HG02852 (cell line): ENCODE results near the gene MAJIN.
"Not testable (repeated sequence)": the region's sequence is repeated elsewhere in the genome, so short reads cannot be mapped to it uniquely, and the experiment has no call there.

Source experiments
- ATAC-seq: cut with Tn5 transposase; IDR thresholded peaks from one replicate; pipeline ENCODE4 v1.9.1; 2021; ENCODE audit warnings: mild to moderate bottlenecking, moderate library complexity; ENCODE audit not compliant: unreplicated experiment

MAJIN gene

GRCh38 chr11:64990222-64990923 is 18.5 kb upstream of the MAJIN start:
- no peak for ATAC-seq

DNA sequence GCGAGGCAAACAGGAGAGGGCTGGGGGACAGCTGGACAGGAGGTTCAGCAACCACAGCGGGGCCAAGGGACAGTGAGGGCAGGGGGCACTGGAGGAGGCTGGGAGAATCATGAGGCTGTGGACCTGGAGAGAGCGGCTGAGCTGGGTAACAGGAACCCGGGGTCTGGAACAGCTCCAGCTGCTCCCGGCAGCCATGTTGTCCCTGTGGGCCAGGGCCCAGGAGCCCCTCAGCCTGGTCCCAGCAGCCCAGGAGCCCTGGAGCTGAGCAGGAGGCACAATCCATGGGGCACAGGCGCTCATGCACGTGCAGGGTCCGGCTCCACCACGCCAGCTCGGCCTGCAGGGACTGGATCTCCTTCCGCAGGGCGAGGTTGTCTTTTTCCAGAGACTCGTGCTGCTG is 17.5 kb upstream of the MAJIN start:
- ATAC-seq: no peak

DNA sequence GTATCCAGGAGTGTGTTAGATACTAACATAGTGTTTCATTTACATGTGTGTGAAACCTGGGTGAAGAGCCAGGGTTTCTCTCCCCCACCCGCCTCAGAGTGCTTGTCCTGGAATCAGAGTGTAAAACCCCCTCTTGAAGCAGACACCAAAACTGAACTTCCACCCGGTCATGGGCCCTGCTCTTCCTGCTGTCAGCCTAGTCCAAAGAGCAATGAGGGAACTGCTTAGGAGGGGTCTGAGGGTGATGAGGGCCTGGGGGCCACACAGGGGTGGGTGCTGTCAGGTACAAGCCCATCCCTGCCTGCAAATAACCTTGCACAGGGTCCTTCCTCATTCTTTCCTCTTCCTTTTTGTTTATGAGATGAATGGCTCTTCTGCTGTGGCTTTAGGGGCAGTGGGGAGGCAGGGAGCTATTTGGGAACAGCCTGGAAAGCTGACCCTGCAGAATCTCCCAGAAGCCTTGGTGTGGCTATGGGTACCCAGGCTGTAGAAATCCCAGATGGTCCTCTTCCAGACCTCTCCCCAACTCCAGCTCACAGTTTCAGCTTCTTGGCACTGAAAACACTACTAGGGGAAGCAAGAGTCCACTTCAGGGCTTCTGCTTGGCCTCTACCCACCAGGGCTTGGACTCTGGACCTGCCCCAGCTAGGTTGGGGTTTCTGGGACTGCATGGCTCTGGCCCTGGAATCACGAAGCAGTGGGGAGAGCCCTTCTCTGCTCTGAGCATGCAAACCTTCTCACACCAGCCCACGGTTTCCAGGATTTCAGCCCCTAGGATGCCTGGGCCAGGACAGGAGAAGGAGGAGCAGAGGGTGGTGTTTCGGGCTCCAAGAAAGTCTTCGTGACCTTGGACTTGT is 16.3 kb upstream of the MAJIN start:
- ATAC-seq: no peak

DNA sequence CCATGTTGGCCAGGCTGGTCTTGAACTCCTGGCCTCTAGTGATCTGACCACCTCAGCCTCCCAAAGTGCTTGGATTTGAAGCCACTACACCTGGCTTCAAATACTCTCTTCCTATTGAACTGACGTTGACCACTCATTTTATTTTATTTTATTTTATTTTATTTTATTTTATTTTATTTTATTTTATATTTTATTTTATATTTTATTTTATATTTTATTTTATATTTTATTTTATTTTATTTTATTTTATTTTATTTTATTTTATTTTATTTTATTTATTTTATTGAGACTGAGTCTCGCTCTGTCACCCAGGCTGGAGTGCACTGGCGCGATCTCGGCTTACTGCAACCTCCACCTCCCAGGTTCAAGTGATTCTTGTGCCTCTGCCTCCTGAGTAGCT is 11.4 kb upstream of the MAJIN start:
- not testable (repeated sequence) for ATAC-seq

GRCh38 chr11:64976651-64977050 is 4.7 kb upstream of the MAJIN start:
- no peak for ATAC-seq

DNA sequence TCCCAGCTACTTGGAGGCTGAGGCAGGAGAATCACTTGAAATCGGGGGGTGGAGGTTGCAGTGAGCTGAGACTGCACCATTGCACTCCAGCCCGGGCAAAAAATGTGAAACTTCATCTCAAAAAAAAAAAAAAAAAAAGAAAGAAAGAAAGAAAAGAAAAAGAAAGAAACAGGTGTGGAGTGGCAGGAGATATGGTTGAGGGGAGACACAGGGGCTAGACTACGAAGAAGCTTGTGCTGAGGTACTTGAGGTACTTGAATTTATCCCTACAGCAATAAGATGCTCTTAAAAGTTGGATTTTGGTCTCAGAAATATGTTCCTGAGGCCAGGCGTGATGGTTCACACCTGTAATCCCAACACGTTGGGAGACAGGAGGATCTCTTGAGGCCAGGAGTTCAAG is 2.2 kb upstream of the MAJIN start:
- ATAC-seq: no peak

- no peak for ATAC-seq
Measured at GRCh38 chr11:64970731-64971151, 1.2 kb downstream of the MAJIN start.

DNA sequence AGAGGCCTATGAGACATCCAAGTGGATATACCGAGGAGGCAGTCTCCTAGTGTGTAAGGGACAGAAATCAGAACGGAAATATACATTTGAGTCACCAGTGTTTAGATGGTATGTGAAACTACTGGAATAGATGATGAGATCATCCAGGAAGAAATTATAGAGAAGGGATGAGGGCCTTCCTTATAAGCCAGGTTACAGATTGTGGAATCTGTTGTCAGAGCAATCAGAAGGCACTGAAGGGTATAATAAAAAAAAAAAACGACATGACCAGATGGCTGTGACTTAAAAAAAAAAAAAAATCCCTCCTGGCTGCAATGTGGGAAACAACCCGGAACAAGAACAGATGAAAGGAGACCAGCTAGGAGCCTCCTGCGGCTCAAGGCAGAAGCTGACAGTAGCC is 2.7 kb downstream of the MAJIN start:
- no peak for ATAC-seq

- no peak for ATAC-seq
Measured at GRCh38 chr11:64967375-64967774, 4.5 kb downstream of the MAJIN start.

GRCh38 chr11:64963072-64963631 is 8.8 kb downstream of the MAJIN start:
- ATAC-seq: no peak

GRCh38 chr11:64960719-64961118 is 11.2 kb downstream of the MAJIN start:
- ATAC-seq: no peak

DNA sequence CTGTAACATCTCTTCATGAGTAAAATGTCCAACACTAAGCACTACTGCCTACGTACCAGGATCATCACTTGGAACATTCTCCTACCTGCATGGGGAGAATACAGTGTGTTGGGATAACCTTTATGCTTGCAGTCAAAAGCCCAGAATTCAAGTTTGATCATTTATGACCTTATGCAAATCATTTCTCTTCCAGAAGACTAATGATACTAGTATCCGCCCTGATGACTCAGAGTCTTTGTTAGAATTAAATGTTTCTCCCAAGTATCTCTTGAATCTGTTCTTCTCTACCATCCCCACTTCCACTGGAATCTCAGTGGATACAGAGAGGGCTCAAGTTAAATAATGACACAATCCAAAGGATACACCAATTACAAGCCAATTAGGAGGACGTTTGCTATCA is 12.4 kb downstream of the MAJIN start:
- ATAC-seq: no peak

DNA sequence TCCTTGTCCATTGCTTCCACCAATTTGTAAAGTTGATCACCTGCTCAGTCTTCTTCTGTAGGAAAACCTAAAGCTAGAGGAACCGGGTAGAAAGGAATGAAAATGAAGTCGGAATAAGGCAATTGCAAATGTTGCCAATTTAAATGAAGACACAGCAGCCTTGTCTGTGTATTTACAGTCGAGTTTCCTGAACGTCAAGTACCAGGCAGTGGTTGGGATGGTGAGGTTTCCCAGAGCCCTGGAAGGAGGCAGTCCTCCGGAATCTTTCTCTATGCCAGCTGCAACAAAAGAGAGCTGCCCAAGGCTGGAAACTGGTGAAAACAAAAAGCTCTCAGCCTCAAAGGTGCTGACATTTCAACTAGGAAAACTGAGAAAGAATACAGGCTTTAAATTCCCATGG is 17.7 kb downstream of the MAJIN start:
- ATAC-seq: no peak

DNA sequence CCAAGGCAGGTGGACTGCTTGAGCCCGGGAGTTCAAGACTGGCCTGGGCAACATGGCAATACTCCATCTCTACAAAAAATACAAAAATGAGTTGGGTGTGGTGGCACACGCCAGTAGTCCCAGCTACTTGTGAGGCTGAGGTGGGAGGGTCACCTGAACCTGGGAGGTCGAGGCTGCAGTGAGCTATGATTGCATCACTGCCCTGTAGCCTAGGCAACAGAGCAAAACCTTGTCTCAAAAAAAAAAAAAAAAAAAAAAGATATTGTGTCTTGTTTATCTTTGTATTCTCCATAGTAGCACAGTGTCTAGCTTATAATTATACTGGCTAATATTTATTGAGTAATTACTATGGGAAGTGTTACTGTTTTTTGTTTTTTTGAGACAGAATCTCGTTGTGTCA is 20.4 kb downstream of the MAJIN start:
- ATAC-seq: no peak

DNA sequence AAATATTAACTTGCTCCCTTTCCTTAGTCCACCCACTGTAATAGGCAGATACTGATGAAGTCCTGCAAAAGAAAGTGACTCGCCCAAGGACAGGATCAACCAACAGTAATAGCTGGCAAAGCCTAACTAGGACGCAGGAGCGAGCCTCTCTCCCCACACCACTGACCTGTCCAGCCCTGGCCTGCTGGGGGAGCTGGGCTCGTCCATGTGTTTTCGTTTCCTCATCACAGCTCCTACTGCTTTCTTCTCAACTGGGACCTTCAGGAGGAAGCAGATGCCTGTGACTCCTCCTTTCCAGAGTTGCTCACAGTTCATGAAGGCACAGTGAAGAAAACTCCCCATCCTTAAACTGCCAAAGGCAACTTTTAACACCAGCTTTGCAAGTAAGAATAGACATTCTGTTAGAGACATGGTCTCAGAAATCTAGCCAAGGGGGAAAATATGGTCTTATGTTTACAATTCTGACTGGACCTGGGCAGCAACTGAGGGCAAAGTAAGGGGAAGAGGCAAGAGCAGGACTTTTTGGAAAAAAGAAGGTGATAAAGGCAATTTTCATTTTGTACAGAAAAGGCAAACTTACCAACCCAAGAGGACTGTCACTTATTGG is 24.6 kb downstream of the MAJIN start:
- ATAC-seq: no peak

GRCh38 chr11:64936539-64936938 is 35.4 kb downstream of the MAJIN start:
- no peak for ATAC-seq

DNA sequence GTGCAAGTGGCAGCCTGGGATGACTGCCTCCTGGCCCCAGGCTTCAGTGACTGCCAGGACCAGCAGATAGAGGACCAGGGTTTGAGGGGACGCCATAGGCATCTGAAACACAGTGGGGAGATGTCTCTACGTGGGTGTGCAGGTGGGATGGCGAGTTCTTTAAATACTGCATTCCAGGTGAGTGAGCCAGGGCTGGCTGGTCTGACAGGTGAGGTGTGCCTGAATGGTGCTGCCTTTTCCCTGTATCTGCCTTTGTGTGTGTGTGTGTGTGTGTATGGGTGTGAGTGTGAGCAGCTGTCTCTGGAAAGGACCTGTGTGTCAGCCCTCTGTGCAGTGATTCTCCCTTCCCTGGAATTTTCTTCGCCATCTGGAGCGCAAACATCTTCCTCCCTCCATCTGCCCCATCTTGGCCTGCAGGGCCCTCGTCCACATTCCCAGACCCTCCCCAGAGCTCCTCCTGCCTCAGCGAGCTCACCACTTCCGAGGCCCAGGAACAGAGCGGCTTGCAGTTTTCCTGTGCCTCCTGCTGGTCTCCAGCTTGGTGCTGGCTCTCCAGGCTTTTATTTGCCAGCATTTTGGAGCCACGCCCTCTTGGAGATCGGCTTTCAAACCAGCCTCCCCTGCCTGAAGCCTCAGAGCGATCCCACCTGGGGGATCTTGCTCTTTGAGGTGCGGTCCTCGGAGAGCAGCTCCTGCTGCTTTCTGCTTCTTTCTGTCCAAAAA is 36.4 kb downstream of the MAJIN start, which contains the start of gene GPHA2:
Gene GPHA2, minus strand, starts transcription at position 535 of the 723 bp plus-strand sequence. Its CDS starts 433 bp downstream, at position 102.
- ATAC-seq: no peak

GRCh38 chr11:64934682-64935358 is 37.1 kb downstream of the MAJIN start:
- ATAC-seq: no peak

DNA sequence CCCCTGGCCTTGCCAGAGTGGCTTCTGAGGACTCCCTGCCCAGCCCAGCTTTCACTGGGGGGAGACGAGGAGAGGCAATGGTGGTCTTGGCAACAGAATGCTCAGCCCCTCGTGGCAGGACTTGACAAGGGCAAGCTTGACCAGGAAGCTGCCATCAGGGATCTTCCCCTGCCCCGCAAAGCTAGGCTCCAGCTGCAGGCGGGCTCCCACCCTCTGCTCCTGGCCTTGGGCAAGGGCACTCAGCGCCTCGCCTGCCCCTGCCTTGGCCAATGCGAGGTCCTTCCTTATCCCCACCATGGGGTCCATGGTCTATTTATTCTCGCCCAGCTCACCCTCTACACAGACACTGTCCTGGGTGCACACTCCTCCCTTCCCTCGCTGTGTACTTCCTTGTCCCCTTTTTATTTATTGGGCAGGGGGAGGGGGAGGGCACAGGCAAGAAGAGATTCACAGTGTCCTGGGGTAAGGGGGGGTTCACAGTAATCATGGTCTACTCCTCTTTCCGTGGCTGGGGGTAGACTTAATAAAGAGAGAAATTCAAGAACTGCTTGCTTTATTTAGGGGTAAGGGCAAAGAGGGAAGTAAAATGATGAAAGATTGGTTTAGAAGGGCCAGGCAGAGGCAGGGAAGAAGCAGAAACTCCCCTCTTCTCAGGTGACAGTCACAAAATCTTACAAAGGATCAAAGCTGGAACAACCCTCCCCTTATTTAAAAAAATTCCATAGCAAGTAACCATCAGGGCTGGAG is 37.8 kb downstream of the MAJIN start:
- no peak for ATAC-seq
